Activated naive CD8-positive, alpha-beta T cell treated with anti-CD3 and anti-CD28 coated beads, Interleukin-2, amount 10 ng/mL, durations not matched to agents 7 days and 5 days (primary cell): ENCODE data around the gene AP2A1. TPM values are rescaled to one million over a fixed set of nuclear protein-coding genes. Genes with fewer than 3 reads are reported as not detected.

Experiments used
- ATAC-seq: fragments of 150-1000 bp; cut with Tn5 transposase; one replicate; pipeline ENCODE4 v1.10.0; 2021; ENCODE audit warnings: low read depth, moderate library complexity
- POLR2A ChIA-PET: fragments of 350-600 bp; sonication (Branson Sonifier 250); formaldehyde crosslinking; loops from one replicate; lab custom pipeline; 2021; ENCODE audit warnings: antibody characterized with exemption; lab: Charles Lee
- DNase-seq: peaks from one replicate; pipeline ENCODE4 v3.0.0; 2021
- H3K27ac Mint-ChIP-seq: one replicate; pipeline ENCODE4 v1.8.0; 2022; ENCODE audit warnings: mild to moderate bottlenecking, mixed read lengths
- H3K27me3 Mint-ChIP-seq: one replicate; pipeline ENCODE4 v1.8.0; 2022; ENCODE audit warnings: mild to moderate bottlenecking, moderate library complexity, mixed read lengths
- H3K36me3 Mint-ChIP-seq: one replicate; pipeline ENCODE4 v1.8.0; 2021; ENCODE audit warnings: mild to moderate bottlenecking, mixed read lengths
- H3K4me1 Mint-ChIP-seq: one replicate; pipeline ENCODE4 v1.8.0; 2021; ENCODE audit warnings: mixed read lengths
- H3K4me3 Mint-ChIP-seq: one replicate; pipeline ENCODE4 v1.8.0; 2022; ENCODE audit warnings: mild to moderate bottlenecking, moderate library complexity, mixed read lengths
- H3K9me3 Mint-ChIP-seq: one replicate; pipeline ENCODE4 v1.8.0; 2021; ENCODE audit warnings: mixed read lengths
- total RNA-seq, 2 experiments: library from RNA; stranded (reverse); gene quantifications; one replicate each; pipeline ENCODE4 v1.2.3, GENCODE V29; 2021

The AP2A1 gene
- total RNA-seq, 2 experiments from 2014 or later = 81.6 to 87.7 TPM

DNA sequence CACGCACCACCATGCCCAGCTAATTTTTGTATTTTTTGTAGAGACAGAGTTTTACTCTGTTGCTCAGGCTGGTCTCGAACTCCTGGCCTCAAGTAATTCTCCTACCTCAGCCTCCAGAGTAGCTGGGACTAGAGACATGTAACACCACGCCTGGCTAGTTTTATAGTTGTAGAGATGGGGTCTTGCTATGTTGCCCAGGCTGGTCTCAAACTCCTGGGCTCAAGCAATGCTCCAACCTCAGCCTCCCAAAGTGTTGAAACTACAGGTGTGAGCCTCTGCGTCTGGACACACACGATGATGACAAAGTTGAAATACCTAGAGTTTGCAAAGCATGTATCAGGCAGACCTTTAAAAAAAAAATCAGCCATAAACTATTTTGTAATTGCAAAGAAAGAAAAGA is 79.6 kb downstream of the AP2A1 start:
- peaks cover 4% of the 10 kb centered on the region for H3K36me3 Mint-ChIP-seq
- POLR2A ChIA-PET = no interaction called here
- ATAC-seq (no peak), DNase-seq (no peak)
- no peak overlapping the region for H3K27ac Mint-ChIP-seq
- H3K27me3 Mint-ChIP-seq = peaks cover 2% of the 10 kb centered on the region
- no peak overlapping the region for H3K4me3 Mint-ChIP-seq
- peaks cover 1% of the 10 kb centered on the region for H3K9me3 Mint-ChIP-seq
- peaks cover 22% of the 10 kb centered on the region for H3K4me1 Mint-ChIP-seq

DNA sequence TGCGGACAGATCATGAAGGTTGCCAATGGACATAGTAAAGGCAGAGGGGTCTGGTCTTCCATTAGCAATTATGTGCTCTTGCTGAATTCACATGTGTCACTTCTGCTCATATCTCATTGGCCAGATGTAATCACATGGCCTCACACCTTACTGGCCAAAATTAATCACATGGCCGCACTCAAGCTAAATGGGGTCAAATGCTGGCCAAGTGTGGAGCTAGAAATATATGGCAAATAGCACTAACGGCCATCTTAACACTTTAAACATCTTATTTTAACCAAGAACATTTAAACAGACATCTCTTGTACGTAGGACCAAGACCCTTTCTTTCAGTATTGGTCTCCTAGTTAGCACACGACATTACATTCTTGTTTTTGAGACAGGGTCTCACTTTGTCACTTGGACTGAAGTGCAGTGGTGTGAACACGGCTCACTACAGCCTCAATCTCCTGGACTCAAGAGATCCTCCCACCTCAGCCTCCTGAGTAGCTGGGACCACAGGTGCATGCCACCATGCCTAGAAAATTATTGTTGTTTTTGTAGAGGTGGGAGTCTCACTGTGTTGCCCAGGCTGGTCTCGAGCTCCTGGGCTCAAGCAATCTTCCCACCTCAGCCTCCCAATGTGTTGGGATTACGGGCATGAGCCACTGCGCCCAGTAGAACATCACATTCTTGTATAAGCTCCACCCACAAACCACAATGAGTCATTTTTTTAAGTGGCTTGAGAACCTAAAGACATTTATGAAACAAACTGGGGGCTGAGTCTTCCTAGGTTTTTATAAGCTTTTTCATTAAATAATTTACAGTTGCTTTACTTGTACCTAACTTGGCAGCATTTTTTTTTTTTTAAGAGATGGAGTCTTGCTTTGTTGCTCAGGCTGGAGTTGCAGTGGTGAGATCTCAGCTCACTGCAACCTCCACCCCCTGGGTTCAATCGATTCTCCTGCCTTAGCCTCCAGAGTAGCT is 81.2 kb downstream of the AP2A1 start:
- DNase-seq (no peak), ATAC-seq (no peak)
- Mint-ChIP-seq H3K27me3 (peaks cover 2% of the 10 kb centered on the region), H3K4me3 (peak overlapping the region; percentile 48), H3K4me1 (peaks cover 31% of the 10 kb centered on the region), H3K36me3 (peaks cover 4% of the 10 kb centered on the region), H3K27ac (peak overlapping the region; percentile 75), H3K9me3 (peaks cover 1% of the 10 kb centered on the region)
- POLR2A ChIA-PET = interaction anchor here (1.0 to 4.3 kb wide), 9 partner anchors 10 to 81 kb away, joined by 3 to 23 read pairs (median 4); partner anchors contain the start of genes AKT1S1, AP2A1, FUZ and MED25

GRCh38 chr19:49848938-49849337 is 82.1 kb downstream of the AP2A1 start:
- H3K27ac Mint-ChIP-seq = peak overlapping the region; percentile 75
- peaks cover 1% of the 10 kb centered on the region for H3K9me3 Mint-ChIP-seq
- no peak for DNase-seq
- peaks cover 4% of the 10 kb centered on the region for H3K36me3 Mint-ChIP-seq
- peak overlapping the region; percentile 72 for H3K4me3 Mint-ChIP-seq
- peaks cover 2% of the 10 kb centered on the region for H3K27me3 Mint-ChIP-seq
- no peak for ATAC-seq
- POLR2A ChIA-PET = interaction anchor here (1.1 to 4.3 kb wide), 8 partner anchors 9 to 41 kb away, joined by 3 to 23 read pairs (median 5); partner anchors contain the start of genes AKT1S1, FUZ, MED25 and PNKP
- H3K4me1 Mint-ChIP-seq = peaks cover 31% of the 10 kb centered on the region

- Mint-ChIP-seq H3K4me3 (peak overlapping the region; percentile 87), H3K4me1 (peaks cover 31% of the 10 kb centered on the region), H3K9me3 (peaks cover 1% of the 10 kb centered on the region), H3K36me3 (peaks cover 4% of the 10 kb centered on the region), H3K27me3 (peaks cover 2% of the 10 kb centered on the region), H3K27ac (peak overlapping the region; percentile 75)
- peak; percentile 23 for DNase-seq
- POLR2A ChIA-PET = interaction anchor here (0.8 to 4.3 kb wide), 13 partner anchors 8 to 173 kb away, joined by 3 to 23 read pairs (median 6); partner anchors contain the start of genes AP2A1, FUZ, MED25 and PNKP
- ATAC-seq = no peak
Measured at GRCh38 chr19:49849433-49850220, 82.8 kb downstream of the AP2A1 start.

DNA sequence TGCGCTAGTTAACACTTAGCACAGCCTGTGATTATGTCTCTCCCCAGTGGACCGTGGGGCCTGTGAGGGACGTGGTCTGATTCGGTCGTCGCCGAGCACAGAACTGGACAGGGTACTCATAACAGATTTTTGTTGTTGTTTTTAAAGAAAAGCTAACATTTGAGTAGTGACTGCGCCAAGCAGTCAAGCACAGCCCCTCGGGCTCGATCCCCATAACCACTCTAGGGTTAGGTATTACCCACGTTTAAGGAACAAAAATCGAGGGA is 83.4 kb downstream of the AP2A1 start:
- DNase-seq = no peak
- peaks cover 2% of the 10 kb centered on the region for H3K27me3 Mint-ChIP-seq
- ATAC-seq = peak; percentile 2
- POLR2A ChIA-PET = interaction anchor here (0.8 to 4.3 kb wide), 14 partner anchors 13 to 354 kb away, joined by 3 to 23 read pairs (median 4); partner anchors contain the start of genes AKT1S1, AP2A1, FUZ and MED25
- H3K4me3 Mint-ChIP-seq = peak overlapping the region; percentile 87
- H3K27ac Mint-ChIP-seq = peak overlapping the region; percentile 94
- peaks cover 1% of the 10 kb centered on the region for H3K9me3 Mint-ChIP-seq
- peaks cover 31% of the 10 kb centered on the region for H3K4me1 Mint-ChIP-seq
- H3K36me3 Mint-ChIP-seq = peaks cover 4% of the 10 kb centered on the region

DNA sequence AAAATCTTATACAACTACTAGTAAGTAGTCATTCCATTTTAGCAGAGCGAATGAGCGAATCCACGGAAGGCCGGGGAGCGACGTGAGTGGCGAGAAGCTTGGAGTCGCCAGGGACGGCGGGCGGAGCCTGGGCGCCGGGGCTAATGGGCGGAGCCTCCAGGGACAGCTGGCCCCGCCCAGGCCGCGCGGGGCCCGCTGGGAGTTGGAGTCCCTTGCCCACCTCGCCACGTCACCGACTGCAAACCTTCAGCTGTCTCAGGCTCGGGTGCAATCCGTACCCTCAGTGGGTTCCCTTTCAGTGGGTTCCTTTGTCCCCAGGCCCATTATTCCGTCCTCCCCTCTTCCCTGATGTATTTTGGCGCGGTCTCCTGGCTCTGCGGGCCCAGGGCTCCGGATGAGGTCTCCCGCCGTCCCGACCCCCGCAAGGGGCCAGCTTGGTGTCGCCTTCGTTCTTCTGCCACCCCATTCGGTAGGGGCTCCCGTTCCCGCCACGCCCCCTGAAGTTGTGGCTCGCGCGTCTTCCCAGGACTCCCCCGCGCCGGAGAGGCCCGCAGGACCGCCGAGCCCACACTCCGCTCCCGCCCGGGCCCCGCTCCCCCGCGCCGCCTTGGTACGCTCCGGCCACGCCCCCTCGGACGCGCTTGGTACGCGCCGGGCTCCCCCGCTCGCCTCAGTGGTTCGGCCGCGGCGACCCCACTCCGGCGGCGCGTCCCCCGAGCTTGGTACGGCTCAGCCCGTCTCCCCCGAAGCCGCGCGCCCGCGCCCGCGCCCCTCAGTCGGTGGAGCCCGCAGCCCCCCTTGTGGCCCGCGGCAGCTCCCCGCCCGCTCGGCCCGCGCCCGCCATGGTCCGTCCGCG is 83.9 kb downstream of the AP2A1 start, which contains the start of gene PTOV1:
Gene PTOV1 (plus strand): TSS at position 673 of the 856 bp plus-strand sequence.
- Mint-ChIP-seq H3K4me3 (peak within 1 kb of the TSS; percentile 87), H3K4me1 (peaks cover 34% of the 10 kb centered on the region), H3K36me3 (peaks cover 4% of the 10 kb centered on the region), H3K27ac (peak within 1 kb of the TSS; percentile 94), H3K9me3 (peaks cover 1% of the 10 kb centered on the region), H3K27me3 (peaks cover 2% of the 10 kb centered on the region)
- POLR2A ChIA-PET = interaction anchor here (0.6 to 4.3 kb wide), 18 partner anchors 13 to 355 kb away, joined by 3 to 23 read pairs (median 4); partner anchors contain the start of genes AKT1S1, AP2A1, ATF5 and FUZ
- peak; percentile 98 for DNase-seq
- peak; percentile 82 for ATAC-seq

- Mint-ChIP-seq H3K27me3 (peaks cover 2% of the 10 kb centered on the region), H3K27ac (peak overlapping the region; percentile 39), H3K4me3 (peak overlapping the region; percentile 68), H3K9me3 (peaks cover 1% of the 10 kb centered on the region), H3K36me3 (peaks cover 4% of the 10 kb centered on the region), H3K4me1 (peaks cover 34% of the 10 kb centered on the region)
- ATAC-seq (no peak), DNase-seq (peak; percentile 61)
- POLR2A ChIA-PET = interaction anchor here (0.5 to 4.3 kb wide), 9 partner anchors 12 to 132 kb away, joined by 3 to 23 read pairs (median 7); partner anchors contain the start of genes AKT1S1, FUZ, MED25 and PNKP
Measured at GRCh38 chr19:49851456-49852259, 84.9 kb downstream of the AP2A1 start.

GRCh38 chr19:49852631-49853126 is 85.9 kb downstream of the AP2A1 start:
- peaks cover 1% of the 10 kb centered on the region for H3K9me3 Mint-ChIP-seq

GRCh38 chr19:49853852-49854377 is 87.1 kb downstream of the AP2A1 start:
- Mint-ChIP-seq H3K4me1 (peaks cover 22% of the 10 kb centered on the region), H3K27ac (no peak overlapping the region), H3K36me3 (peaks cover 5% of the 10 kb centered on the region), H3K4me3 (peak overlapping the region; percentile 21), H3K9me3 (peaks cover 1% of the 10 kb centered on the region), H3K27me3 (no peaks in the 10 kb centered on the region)
- POLR2A ChIA-PET = interaction anchor here (1.1 kb wide), 1 partner anchor 15 kb away, joined by 8 read pairs; no protein-coding TSS in a partner anchor
- peak; percentile 25 for DNase-seq
- no peak for ATAC-seq

More at GRCh38 chr19:49852631-49853126, 85.9 kb downstream of the AP2A1 start:
- Mint-ChIP-seq H3K27me3 (peaks cover 2% of the 10 kb centered on the region), H3K4me3 (peak overlapping the region; percentile 68), H3K36me3 (peaks cover 4% of the 10 kb centered on the region), H3K27ac (no peak overlapping the region), H3K4me1 (peaks cover 32% of the 10 kb centered on the region)
- no peak for ATAC-seq
- POLR2A ChIA-PET = interaction anchor here (0.7 to 1.1 kb wide), 2 partner anchors 17 to 35 kb away, joined by 3 to 8 read pairs; no protein-coding TSS in a partner anchor
- DNase-seq = no peak

DNA sequence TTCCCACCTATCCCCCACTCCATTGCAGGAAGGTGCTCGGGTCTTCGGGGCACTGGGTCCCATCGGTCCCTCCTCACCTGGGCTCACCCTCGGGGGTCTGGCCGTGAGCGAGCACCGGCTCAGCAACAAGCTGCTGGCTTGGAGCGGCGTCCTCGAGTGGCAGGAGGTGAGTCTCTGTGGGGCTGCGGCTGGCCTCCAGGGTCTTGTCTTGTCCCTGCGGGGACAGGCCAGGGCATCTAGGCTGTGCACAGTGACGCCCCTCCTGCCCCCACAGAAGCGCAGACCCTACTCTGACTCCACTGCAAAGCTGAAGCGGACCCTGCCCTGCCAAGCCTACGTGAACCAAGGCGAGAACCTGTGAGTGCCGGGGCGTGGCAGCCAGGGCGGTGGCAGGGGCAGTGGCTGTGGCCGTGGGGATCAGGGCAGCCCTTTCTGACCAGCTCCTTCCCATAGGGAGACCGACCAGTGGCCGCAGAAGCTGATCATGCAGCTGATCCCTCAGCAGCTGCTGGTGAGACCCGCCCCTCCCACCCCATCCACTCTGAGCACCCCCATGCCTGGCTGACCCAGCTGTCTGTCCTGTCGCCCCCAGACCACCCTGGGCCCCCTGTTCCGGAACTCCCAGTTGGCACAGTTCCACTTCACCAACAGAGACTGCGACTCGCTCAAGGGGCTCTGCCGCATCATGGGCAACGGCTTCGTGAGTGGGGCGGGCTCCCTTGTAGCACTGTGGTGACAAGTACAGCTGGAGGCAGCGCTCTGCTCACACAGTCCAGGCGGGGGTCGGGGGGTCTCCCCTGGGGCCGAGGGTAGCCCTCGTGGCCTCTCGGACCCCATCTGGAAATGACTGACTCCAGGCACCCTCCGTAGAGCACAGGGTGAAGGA is 87.8 kb downstream of the AP2A1 start:
- Mint-ChIP-seq H3K4me3 (no peak overlapping the region), H3K27me3 (no peaks in the 10 kb centered on the region), H3K9me3 (no peaks in the 10 kb centered on the region), H3K4me1 (peaks cover 18% of the 10 kb centered on the region), H3K36me3 (peaks cover 4% of the 10 kb centered on the region), H3K27ac (no peak overlapping the region)
- POLR2A ChIA-PET = no interaction called here
- DNase-seq = no peak
- no peak for ATAC-seq
